MG63 (cell line): Measurements from ENCODE around the gene PTPN13. TPM values are rescaled to one million over a fixed set of nuclear protein-coding genes. Genes with fewer than 3 reads are reported as not detected.
"Not testable (repeated sequence)": the region's sequence is repeated elsewhere in the genome, so short reads cannot be mapped to it uniquely, and the experiment has no call there.

Source experiments
- DNase-seq: peaks from one replicate; pipeline ENCODE4 v3.0.0-alpha.2; 2020
- H3K27me3 ChIP-seq: fragments of 250-450 bp; sonication (Bioruptor Pico); 2 replicates; pipeline ENCODE4 v1.5.1; 2020; ENCODE audit warnings: mild to moderate bottlenecking, moderate library complexity
- H3K36me3 ChIP-seq: fragments of 250-450 bp; sonication (Bioruptor Pico); 2 replicates; pipeline ENCODE4 v1.5.1; 2020; ENCODE audit warnings: mild to moderate bottlenecking, moderate library complexity
- H3K4me3 ChIP-seq: fragments of 250-450 bp; sonication (Bioruptor Pico); 2 replicates; pipeline ENCODE4 v1.5.1; 2020; ENCODE audit warnings: mild to moderate bottlenecking, moderate library complexity
- H3K9me3 ChIP-seq: fragments of 250-450 bp; sonication (Bioruptor Pico); 2 replicates; pipeline ENCODE4 v1.5.1; 2020; ENCODE audit warnings: mild to moderate bottlenecking, moderate library complexity
- total RNA-seq: library from RNA; depleted of rRNA; stranded (reverse); fragments of >200 nt; shearing (Covaris generic); gene quantifications from 2 replicates; pipeline ENCODE4 v1.2.3, GENCODE V29; 2014; ENCODE audit warnings: low replicate concordance

The PTPN13 gene
- total RNA-seq, 1 experiment from 2014 or later = 5.5 TPM

GRCh38 chr4:86615501-86615900 is 21.4 kb downstream of the PTPN13 start:
- Histone ChIP-seq H3K4me3 (no peak overlapping the region), H3K9me3 (no peaks in the 10 kb centered on the region), H3K36me3 (no peaks in the 10 kb centered on the region), H3K27me3 (no peaks in the 10 kb centered on the region)
- DNase-seq = no peak

GRCh38 chr4:86619656-86620055 is 25.5 kb downstream of the PTPN13 start:
- no peak for DNase-seq
- no peaks in the 10 kb centered on the region for H3K36me3 ChIP-seq
- no peaks in the 10 kb centered on the region for H3K27me3 ChIP-seq
- H3K4me3 ChIP-seq = no peak overlapping the region
- no peaks in the 10 kb centered on the region for H3K9me3 ChIP-seq

GRCh38 chr4:86621435-86621834 is 27.3 kb downstream of the PTPN13 start:
- Histone ChIP-seq H3K4me3 (no peak overlapping the region), H3K9me3 (no peaks in the 10 kb centered on the region), H3K27me3 (no peaks in the 10 kb centered on the region), H3K36me3 (no peaks in the 10 kb centered on the region)
- no peak for DNase-seq

DNA sequence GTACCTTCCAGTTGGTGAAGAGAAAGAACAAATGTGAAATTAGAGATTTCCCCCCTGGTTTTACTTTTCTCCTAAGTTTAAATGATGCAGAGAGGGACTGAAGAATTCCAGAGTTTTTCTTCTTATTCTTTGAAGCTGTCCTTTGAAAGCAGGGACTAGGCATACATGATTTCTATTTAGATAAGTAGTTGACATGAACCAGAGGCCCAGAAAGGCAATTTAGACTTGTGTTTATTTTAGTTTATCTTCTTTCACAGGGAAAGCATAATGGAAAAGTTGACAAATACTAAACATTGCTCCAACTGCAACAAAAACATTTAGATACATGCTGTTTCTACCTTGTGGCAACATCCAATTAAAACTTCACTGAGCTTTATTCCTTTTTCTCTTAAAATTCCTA is 32.0 kb downstream of the PTPN13 start:
- Histone ChIP-seq H3K9me3 (no peaks in the 10 kb centered on the region), H3K27me3 (no peaks in the 10 kb centered on the region), H3K4me3 (no peak overlapping the region), H3K36me3 (no peaks in the 10 kb centered on the region)
- DNase-seq = no peak

DNA sequence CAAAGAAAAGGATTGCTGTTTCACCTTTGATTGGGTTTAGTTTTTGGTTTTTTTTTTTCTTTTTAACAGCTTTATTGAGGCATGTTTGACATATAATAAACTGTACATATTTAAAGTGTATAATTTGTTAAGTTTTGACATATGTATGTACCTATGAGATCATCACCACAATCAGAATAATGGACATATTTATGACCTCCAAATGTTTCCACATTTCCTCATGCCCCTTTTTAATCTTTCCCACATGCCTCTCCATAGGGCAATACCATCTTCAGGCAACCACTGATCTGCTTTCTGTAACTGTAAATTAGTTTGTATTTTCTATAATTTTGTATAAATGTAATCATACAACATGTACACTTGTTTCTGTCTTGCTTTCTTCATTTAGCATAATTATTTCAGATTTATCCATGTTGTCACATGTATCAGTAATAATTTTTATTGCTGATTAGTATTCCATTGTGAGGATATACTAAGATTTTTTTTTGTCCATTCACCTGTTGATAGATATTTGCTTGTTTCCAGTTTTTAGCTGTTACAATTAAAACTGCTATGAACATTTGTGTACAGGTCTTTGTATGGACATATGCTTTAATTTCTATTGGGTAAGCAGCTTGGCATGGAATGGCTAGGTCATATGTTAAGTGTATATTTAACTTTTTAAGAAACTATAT is 33.5 kb downstream of the PTPN13 start:
- Histone ChIP-seq H3K36me3 (no peaks in the 10 kb centered on the region), H3K9me3 (no peaks in the 10 kb centered on the region), H3K4me3 (no peak overlapping the region), H3K27me3 (no peaks in the 10 kb centered on the region)
- DNase-seq = no peak

DNA sequence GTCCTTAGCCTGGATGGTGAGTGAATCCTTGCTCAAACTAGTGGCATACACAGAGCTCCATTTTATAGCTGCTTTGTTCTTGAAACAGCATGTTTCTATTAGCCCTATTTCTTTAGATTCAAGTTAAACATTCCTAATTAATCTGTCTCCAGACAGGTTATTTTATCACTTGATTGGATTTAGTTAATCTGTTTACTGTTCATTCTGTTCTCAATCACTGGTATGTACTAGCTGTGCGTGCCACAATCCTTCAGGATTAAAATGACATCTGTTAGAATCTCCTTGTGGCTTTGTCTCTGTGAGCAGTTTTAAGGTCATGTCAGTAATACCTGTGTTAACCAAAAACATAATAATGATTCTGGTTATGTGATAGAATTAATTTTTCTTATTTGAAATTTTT is 36.5 kb downstream of the PTPN13 start:
- DNase-seq = no peak
- H3K4me3 ChIP-seq = no peak overlapping the region
- no peaks in the 10 kb centered on the region for H3K27me3 ChIP-seq
- H3K9me3 ChIP-seq = no peaks in the 10 kb centered on the region
- H3K36me3 ChIP-seq = no peaks in the 10 kb centered on the region

- no peak overlapping the region for H3K4me3 ChIP-seq
- H3K9me3 ChIP-seq = no peaks in the 10 kb centered on the region
- DNase-seq = no peak
- H3K36me3 ChIP-seq = no peaks in the 10 kb centered on the region
- no peaks in the 10 kb centered on the region for H3K27me3 ChIP-seq
Observed at GRCh38 chr4:86631166-86631565, 37.1 kb downstream of the PTPN13 start.

GRCh38 chr4:86633854-86634253 is 39.7 kb downstream of the PTPN13 start:
- H3K36me3 ChIP-seq = no peaks in the 10 kb centered on the region
- H3K9me3 ChIP-seq = no peaks in the 10 kb centered on the region
- no peak overlapping the region for H3K4me3 ChIP-seq
- H3K27me3 ChIP-seq = no peaks in the 10 kb centered on the region
- no peak for DNase-seq

DNA sequence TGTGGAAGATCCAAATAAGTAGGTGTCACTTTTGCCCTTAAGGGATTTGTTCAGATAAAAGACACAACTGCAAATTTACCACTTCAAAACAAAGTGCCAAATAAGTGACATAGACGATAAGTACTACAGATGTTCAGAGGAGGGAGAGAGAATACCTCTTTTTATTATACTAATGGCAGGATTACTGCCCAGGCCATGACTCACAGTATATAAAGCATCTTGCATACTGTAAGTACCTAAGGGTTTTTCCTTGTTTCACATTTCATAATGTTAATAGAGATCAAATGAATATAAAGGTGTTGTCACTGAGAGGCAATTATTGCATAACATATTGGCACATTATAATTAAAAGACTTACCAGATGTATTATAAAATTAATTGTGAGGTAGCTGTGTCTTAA is 46.4 kb downstream of the PTPN13 start:
- H3K9me3 ChIP-seq = no peaks in the 10 kb centered on the region
- DNase-seq = no peak

GRCh38 chr4:86641516-86642090 is 47.5 kb downstream of the PTPN13 start:
- no peak for DNase-seq
- H3K27me3 ChIP-seq = no peaks in the 10 kb centered on the region
- no peaks in the 10 kb centered on the region for H3K9me3 ChIP-seq
- H3K4me3 ChIP-seq = no peak overlapping the region
- no peaks in the 10 kb centered on the region for H3K36me3 ChIP-seq

More for the DNA sequence above, 46.4 kb downstream of the PTPN13 start:
- H3K4me3 ChIP-seq = no peak overlapping the region
- H3K27me3 ChIP-seq = no peaks in the 10 kb centered on the region
- no peaks in the 10 kb centered on the region for H3K36me3 ChIP-seq

DNA sequence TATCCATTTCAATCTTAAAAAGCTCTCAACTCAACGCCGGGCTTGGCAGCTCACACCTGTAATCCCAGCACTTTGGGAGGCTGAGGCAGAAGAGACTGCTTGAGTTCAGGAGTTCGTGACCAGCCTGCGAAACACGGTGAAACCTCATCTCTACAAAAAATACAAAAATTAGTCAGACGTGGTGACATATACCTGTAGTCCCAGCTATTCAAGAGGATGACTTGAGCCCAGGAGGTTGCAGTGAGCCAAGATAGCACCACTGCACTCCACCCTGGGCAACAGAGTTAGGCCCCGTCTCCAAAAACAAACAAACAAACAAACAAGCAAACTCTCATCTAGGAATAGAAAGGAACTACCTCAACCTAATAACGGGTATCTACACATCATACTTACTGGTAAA is 50.8 kb downstream of the PTPN13 start:
- no peak overlapping the region for H3K4me3 ChIP-seq
- no peaks in the 10 kb centered on the region for H3K27me3 ChIP-seq
- no peak for DNase-seq
- H3K9me3 ChIP-seq = no peaks in the 10 kb centered on the region
- H3K36me3 ChIP-seq = no peaks in the 10 kb centered on the region

GRCh38 chr4:86652332-86652932 is 58.3 kb downstream of the PTPN13 start:
- no peaks in the 10 kb centered on the region for H3K36me3 ChIP-seq
- H3K4me3 ChIP-seq = no peak overlapping the region
- no peaks in the 10 kb centered on the region for H3K27me3 ChIP-seq
- H3K9me3 ChIP-seq = peaks cover 8% of the 10 kb centered on the region; the same call in 1 of the 2 replicates
- no peak for DNase-seq

GRCh38 chr4:86653237-86653865 is 59.2 kb downstream of the PTPN13 start:
- H3K9me3 ChIP-seq = peaks cover 8% of the 10 kb centered on the region; the same call in 1 of the 2 replicates
- H3K27me3 ChIP-seq = no peaks in the 10 kb centered on the region
- DNase-seq = no peak
- no peak overlapping the region for H3K4me3 ChIP-seq
- no peaks in the 10 kb centered on the region for H3K36me3 ChIP-seq

DNA sequence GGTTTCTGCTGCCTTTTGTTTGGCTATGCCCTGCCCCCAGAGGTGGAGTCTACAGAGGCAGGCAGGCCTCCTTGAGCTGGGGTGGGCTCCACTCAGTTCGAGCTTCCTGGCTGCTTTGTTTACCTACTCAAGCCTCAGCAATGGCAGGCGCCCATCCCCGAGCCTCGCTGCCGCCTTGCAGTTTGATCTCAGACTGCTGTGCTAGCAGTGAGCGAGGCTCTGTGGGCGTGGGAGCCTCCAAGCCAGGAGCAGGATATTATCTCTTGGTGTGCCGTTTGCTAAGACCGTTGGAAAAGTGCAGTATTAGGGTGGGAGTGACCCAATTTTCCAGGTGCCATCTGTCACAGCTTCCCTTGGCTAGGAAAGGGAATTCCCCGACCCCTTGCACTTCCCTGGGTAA is 62.7 kb downstream of the PTPN13 start:
- not testable (repeated sequence) for H3K9me3 ChIP-seq, H3K4me3 ChIP-seq, H3K36me3 ChIP-seq, H3K27me3 ChIP-seq, DNase-seq

GRCh38 chr4:86657382-86657781 is 63.3 kb downstream of the PTPN13 start:
- no peak overlapping the region for H3K4me3 ChIP-seq
- H3K9me3 ChIP-seq = peaks cover 5% of the 10 kb centered on the region; the same call in 1 of the 2 replicates
- DNase-seq = no peak
- no peaks in the 10 kb centered on the region for H3K36me3 ChIP-seq
- no peaks in the 10 kb centered on the region for H3K27me3 ChIP-seq

DNA sequence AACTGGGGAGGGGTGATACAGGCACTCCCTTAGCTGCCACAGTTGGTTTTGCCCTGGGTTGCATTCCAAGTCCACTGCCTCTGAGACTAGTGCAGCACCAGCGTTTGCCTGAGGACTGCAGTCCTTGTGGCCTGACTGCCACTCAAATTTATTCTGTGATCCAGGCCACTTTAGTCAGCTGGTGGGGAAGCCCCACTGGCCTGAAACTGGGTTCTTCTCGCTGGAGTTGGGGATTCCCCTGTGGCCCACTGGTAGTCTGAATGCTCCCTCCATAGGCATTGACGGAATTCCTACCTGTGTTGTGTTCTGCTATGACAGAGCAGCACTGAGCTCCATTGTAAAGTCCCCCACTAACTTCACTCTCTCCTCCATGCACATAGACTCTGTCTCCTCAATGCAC is 63.8 kb downstream of the PTPN13 start:
- H3K4me3 ChIP-seq = no peak overlapping the region
- no peak for DNase-seq
- peaks cover 2% of the 10 kb centered on the region; the same call in 1 of the 2 replicates for H3K9me3 ChIP-seq
- H3K27me3 ChIP-seq = no peaks in the 10 kb centered on the region
- H3K36me3 ChIP-seq = no peaks in the 10 kb centered on the region

- Histone ChIP-seq H3K27me3 (no peaks in the 10 kb centered on the region), H3K9me3 (no peaks in the 10 kb centered on the region), H3K4me3 (no peak overlapping the region), H3K36me3 (no peaks in the 10 kb centered on the region)
- no peak for DNase-seq
Observed at GRCh38 chr4:86660401-86660800, 66.3 kb downstream of the PTPN13 start.
